HG02763 (cell line): ENCODE measurements around the gene CCND1.
"Not testable (repeated sequence)": the region's sequence is repeated elsewhere in the genome, so short reads cannot be mapped to it uniquely, and the experiment has no call there.

ENCODE experiments used
- ATAC-seq: cut with Tn5 transposase; IDR thresholded peaks from one replicate; pipeline ENCODE4 v1.9.1; 2021; ENCODE audit warnings: mild to moderate bottlenecking, moderate library complexity; ENCODE audit not compliant: unreplicated experiment

Gene CCND1

DNA sequence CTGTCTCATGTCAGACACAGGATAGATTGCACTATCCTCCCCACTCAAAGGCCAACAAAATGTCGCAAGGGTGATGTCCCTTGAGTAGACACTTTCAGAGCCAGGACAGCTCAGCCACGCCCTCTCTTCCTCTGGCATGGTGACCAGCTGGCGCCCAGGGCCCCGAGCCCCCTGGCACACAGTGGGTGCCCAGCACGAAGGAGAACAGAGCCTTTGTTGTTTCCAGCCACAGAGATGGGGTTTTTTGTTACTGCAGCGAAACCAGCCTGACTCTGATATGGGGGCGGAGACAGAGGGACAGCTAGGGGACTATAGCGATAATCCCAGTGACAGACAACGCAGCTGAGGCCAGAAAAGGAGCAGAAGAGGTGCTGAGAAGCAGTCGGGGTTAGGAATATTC, 23.3 kb upstream of the CCND1 start:
- no peak for ATAC-seq

DNA sequence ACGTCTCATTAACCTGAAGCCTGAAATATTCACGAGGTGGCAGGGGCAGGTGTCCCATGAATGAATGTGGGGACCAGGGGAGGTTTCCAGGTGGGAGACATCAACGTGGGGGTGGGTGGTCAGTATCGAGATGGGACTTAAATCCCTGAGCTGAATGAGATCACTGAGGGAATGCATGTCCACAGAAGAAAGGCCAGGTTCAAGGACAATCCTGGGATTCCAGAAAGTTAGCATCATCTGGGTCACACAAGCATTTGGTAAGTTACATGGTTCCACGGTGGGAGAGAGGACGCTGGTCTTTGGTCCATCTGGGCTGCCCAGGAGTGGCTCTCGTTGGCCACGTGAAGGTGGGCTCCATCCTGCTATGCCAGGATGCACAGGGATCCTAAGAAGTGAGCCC, 22.7 kb upstream of the CCND1 start:
- no peak for ATAC-seq

DNA sequence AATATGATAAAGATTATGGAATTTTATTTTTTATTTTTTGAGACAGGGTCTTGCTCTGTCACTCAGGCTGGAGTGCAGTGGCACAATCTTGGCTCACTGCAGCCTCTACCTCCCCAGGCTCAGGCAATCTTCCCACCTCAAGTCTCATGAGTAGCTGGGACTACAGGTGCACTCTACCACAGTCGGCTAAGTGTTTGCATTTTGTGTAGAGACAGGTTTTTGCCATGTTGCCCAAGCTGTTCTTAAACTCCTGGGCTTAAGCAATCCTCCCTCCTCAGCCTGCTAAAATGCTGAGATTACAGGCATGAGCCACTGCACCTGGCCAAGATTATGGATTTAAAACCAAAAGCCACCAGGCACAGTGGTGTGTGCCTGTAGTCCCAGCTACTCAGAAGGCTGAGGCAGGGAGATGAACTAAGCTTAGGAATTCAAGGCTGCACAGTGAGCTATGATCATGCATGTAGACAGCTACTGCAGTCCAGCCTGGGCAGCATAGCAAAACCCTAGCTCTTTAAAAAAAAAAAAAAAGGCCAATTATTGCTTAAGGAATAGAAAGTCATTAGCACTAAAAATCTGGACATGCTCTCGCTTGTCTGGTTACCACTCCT, 20.2 kb upstream of the CCND1 start:
- ATAC-seq: no peak

DNA sequence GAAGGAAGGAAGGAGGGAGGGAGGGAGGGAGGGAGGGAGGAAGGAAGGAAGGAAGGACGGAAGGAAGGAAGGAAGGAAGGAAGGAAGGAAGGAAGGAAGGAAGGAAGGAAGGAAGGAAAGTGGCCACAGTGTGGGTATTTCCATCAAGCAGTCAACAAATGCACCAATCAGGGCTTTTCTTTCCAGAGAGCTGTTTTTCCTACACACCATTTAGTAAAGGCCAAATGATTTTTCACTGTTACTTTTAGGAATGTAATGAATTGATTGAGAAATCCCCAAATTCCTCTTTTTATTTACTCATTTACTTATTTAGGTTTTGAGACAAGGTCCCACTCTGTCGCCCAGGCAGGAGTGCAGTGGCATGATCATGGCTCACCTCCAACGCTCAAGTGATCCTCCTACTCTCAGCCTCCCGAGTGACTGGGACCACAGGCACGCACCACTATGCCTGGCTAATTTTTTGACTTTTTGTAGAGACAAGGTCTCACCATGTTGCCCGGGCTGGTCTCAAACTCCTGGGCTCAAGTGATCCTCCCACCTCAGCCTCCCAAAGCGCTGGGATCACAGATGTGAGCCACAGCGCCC, 18.8 kb upstream of the CCND1 start:
- ATAC-seq: not testable (repeated sequence)

DNA sequence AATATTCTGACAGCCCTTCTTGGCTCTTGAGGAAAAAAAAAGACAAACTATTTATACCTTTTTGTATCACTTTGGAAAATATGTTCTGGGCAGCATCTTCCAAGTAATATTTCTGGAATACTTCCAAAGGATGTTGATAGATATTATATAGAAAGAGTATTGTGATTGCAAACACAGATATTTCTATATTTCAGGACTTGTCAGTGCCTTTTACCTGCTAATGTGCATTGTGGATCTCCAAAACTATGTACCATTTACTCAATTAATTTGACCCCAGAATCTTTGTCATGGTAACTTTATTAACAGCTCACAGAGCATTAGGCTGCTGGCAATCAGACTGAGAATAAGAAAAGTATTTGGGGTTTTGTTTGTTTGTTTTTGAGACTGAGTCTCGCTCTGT, 16.7 kb upstream of the CCND1 start:
- ATAC-seq: no peak

DNA sequence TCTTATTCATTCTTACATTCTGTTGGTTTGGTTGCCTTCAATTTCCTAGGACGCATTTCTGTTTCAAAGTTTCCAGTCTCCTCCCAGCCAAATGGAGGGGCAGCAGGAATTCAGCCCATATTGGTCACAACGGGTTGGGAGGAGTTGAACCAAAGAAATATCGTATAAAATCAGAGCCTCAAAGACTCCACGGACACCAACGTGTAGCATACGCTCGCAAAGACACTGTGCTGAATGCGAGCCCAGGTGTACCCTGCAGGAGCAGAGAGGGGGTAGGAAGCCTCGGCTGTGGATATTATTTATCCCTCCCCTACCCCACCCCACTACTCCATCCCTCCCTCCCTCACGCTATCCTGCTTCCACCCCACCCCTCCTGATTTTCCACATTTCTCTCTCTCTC, 15.5 kb upstream of the CCND1 start:
- no peak for ATAC-seq

DNA sequence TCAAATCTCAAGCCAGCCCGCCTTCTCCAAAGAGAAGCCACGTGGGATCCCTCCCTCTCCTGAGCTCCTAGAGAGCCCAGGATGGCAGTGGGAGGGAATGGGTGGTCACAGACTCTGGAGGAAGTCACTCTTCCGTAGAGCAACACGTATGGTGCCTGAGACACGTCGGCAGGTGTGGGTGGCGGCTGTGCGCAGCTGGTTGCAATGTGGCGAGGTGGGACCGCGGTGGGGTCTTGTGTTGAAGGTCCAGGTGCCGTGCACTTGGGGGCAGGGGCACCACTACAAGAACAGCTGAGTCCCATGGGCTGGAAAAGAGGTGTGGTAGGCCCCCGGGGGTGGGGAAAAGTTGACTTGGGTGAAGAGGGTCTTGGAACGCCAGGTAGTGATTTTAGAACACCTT, 13.4 kb upstream of the CCND1 start:
- no peak for ATAC-seq

DNA sequence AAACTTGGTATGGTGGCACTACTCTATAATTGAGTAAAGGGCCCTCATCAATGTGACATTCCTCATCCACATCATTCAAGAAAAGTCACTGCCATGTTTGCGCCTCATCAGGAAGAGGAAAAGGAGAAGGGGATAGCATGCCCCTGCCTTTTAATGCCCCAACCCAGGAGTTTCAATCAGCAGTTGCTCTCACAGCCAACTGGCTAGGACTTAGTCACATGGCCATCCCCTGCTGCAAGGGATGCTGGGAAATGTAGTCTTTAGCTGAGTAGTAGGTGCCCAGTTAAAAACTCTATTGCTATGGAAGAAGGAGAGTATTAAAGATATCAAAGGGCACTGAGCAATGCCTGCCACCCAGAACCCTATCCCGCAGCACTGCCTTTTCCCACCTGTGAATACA, 10.9 kb upstream of the CCND1 start:
- ATAC-seq: no peak

DNA sequence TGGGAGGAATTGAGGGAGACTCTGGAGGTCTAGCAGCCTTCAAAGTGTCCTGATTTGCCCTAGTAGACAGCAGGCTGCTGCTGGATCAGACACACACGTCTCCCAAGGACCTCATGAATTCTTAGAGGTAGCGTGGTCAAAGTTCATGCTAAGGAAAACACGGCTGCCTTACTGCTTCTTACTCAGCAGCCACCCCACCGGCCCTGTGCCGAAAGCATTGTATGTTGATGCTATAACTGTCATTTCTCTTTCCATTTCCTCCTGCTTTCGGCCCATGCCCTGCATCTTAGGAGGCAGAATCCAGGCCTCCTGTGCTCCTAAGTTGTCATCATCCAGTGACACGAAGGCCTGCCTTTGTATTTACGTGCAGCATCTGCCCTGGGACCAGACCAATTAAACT, 10.5 kb upstream of the CCND1 start:
- no peak for ATAC-seq

DNA sequence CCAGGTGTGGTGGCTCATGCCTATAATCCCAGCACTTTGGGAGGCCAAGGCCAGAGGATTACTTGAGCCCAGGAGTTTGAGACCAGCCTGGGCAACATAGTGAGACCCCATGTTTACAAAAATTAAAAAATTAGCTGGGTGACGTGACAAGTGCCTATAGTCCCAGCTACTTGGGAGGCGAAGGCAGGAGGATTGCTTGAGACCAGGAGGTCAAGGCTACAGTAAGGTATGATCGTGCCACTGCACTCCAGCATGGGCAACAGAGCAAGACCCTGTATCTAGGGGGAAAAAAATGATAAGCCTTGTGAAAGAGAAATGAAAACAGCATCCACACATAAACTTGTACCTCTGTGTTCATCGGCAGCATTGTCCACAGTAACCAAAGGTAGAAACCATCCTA, 8.1 kb upstream of the CCND1 start:
- ATAC-seq: no peak

DNA sequence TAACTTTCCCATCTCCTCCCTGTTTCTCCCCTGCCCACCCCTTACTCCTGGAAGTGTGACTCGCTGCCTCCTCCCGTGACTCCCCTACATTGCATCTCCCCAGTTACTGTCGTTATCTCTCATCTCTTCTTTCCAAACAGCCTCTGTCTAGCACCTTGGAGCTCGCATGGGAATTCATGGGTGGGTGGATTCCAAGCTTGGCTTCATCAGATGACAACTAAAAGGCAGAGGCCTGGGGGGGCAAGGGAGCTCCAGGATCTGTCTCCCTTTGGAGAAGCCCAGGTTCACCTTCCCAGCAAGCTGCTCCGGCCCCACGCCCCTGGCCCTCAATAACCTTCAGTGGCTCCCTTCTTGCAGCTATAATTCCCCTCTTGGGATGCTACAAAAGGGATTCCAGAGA, 6.9 kb upstream of the CCND1 start:
- ATAC-seq: no peak

DNA sequence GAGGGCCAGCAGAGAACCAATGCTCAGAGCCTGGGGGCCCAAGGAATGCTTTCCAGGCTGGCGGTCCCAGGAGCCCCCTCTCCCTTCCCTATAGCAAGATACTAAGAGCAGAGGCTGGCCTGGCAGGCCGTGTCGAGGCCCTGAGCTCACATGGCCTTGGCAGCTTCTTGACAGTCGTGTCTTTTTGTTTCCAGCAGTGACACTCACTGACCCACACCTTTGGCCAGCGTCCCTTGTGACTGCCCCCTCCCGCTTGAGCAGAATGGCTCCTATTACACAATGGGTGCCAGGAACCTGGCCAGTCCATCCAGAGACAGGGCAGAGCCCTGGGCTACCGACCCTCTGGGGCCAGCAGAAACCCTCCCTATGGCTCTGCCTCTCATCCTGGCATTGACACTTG, 6.4 kb upstream of the CCND1 start:
- ATAC-seq: no peak

DNA sequence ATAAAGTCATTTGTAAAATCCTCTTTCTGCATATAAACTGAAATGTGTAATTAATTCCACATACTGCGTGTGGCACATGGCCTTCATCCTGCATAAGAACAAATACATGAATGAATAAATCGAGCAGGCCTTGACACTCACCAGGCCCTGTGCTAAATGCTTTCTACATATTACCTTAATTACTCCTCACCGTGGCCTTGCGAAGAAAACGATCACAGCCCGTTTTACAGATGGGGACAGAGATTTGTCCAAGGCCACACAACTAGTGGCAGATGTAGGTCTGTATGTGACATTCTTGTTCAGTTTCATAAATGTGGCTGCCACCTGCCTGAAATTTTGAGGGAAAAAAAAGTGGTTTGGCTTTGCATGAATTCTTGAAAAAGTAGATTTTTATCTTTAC, 5.8 kb upstream of the CCND1 start:
- no peak for ATAC-seq

DNA sequence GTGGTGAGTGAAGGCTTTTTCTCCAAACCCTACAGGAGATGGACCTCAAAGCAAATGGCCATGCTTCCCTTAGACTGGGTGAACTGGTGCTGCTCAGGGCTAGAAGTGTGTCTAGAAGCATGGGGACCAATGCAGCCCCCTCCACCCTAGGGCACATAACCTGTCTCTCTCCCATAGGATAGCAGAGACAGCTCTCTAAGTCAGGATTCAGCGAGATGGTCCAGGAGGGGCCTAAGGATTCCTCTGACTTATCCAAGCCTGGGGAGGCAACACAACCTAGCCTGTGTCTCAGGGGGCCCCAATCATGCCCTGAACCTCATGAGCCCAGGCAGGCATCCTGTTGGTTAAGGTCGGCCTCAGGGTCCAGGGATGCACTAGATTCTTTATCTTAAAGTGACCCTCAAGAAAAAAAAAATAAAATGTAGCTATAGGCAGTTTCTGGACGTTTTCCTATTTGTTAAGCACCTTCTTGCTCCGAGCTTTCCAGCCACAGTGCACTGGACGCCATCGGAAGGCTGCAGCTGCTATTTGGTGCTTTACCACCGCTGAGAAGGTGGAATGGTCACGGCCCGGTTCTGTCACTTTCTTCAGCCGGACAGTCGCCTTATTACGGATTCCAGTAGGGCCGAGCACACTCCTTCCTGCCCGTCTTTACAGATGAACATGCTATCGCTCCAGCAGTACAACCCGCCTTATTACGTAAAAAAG, 5.0 kb upstream of the CCND1 start:
- no peak for ATAC-seq

DNA sequence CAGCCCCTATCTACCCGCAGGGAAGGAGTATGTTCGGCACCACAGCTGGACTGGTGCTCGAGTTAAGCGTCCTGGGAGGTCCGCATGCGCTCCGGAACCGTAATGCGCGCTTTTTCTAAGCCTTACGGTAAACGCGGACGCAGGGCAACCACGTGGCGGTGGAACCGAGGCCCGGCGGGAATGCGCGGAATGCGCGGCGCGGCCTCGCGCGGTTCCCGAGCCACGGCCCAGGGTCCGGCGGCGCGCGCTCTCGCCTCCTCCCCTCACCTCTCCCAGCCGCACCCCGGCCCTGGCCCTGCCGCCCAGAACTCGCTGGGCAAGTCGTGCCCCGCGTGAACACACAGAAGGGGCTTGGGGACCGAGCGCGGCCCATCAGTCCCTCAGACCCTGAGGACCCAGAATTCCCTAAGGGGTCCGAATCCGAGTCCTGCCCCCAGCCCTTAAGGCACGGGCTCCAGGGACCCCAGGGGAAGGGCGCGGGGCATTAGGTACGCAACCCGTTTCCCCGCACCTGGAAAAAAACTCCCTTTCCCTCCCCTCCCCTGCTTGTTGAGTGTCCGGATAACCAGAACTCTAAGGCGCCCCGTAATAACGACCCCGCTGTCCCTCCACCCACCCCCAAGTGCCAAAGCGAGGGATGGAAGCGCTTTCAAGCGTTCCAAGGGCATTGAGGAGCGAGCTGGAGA, 4.3 kb upstream of the CCND1 start:
- ATAC-seq: no peak

DNA sequence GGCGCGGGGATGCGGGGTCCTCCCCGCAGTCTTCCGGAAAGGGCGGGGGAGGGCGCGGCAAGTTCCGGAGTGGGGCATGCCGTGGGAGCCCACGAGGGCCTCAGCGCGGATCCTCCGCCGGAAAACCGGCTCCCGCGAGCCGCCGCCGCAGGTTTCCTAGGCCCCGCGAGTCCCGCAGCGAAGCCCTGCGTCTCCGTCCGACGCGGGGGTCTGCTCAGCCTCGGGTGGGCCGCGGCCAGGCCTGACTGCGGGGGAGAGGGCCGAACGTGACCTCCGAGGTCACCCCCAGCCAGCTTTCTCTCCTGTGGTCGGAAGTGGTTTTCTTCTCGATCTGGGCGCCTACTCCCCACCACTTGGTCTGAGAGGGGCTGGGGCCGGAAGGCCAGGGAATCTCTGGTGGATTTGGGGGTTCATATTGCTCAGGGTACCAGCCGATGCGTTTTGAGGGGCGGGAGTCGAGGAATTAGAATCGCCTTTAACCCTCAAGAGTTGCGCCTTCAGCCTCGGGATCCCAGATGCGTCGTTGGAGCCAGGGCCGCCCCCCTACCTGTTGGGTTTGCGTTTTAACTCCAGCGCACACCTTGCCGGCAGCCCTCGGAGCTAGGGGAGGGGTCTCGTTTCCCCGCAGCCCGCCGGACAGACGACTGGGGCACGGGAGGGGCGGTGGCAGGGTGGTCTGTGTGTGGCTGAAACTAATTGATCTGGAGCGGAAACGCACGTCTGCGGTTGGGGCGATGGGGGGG, 3.6 kb upstream of the CCND1 start:
- ATAC-seq: no peak

DNA sequence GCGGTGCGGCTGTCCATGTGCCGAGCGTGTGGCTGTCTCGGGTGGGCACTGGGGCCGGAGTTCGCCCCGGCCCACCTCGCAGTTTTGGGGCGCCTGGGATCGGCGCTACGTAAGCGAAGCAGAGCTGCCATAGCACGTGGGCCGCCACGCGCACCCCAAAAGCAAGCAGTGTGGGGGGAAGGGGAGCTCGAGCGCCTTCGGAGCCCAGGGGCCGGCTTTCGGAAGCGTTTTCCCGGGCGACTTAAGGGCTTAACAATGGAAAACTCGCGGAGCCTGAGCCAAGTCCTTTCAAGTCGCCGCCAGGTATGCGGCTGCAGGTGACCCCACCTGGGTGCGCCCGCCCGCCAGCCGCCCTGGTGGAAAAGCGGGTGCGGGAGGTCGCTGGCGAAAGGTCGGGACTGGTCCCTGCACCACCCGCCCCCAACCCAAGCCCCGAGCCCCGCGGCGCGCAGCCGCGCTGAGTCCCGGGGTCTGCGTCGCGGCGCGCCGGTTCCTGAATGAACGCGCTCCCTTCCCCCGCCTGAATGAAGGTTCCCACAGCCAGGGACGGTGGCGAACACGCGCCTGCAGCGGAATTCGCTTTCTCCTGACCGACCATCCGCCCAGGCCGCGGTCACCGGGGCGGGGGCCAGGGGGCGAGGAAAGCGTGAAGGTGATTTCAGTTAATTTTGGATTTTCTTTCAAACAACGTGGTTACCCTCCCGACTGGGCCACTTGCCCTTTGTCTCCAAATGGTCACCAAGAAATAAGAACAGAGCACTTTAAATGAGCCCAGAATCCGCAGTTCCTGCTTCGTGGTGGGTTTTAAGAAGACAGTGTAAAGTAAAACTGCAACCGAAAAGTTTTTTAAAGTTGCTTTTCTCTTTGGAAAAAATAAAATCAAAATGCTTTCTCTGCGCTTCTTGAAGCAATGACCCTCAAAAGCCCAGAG, 2.8 kb upstream of the CCND1 start:
- ATAC-seq: no peak

DNA sequence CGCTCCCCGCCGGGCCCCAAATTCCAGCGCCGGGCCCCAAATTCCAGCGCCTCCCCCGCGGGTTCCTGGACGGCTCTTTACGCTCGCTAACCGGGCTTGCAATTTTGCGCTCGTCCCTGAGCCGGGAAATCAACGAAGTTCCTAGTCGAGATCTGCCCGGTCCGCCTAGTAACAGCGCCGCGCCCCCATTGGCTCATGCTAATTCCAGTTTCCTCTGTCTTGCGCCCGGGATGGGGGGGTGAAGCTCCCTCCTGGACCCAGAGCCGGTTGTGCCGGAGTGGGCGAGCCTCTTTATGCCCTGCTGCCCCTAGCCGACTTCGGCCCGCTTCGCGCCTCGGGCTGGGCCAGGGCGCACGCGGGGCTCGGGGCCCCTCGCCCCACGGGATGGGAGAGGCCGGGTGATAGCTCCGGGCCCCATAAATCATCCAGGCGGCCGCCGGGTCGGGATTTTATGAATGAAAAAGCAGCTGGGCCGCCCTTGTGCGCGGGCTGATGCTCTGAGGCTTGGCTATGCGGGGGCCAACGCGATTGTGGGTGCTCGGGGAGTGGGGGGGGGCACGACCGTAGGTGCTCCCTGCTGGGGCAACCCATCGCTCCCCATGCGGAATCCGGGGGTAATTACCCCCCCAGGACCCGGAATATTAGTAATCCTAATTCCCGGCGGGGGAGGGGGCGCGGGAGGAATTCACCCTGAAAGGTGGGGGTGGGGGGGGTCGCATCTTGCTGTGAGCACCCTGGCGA, 1.8 kb upstream of the CCND1 start:
- ATAC-seq: no peak

DNA sequence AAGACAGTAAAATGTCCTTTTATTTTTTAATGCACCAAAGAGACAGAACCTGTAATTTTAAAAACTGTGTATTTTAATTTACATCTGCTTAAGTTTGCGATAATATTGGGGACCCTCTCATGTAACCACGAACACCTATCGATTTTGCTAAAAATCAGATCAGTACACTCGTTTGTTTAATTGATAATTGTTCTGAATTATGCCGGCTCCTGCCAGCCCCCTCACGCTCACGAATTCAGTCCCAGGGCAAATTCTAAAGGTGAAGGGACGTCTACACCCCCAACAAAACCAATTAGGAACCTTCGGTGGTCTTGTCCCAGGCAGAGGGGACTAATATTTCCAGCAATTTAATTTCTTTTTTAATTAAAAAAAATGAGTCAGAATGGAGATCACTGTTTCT, 1.1 kb upstream of the CCND1 start:
- no peak for ATAC-seq
